ENCODE data around the gene SYS1.

DNA sequence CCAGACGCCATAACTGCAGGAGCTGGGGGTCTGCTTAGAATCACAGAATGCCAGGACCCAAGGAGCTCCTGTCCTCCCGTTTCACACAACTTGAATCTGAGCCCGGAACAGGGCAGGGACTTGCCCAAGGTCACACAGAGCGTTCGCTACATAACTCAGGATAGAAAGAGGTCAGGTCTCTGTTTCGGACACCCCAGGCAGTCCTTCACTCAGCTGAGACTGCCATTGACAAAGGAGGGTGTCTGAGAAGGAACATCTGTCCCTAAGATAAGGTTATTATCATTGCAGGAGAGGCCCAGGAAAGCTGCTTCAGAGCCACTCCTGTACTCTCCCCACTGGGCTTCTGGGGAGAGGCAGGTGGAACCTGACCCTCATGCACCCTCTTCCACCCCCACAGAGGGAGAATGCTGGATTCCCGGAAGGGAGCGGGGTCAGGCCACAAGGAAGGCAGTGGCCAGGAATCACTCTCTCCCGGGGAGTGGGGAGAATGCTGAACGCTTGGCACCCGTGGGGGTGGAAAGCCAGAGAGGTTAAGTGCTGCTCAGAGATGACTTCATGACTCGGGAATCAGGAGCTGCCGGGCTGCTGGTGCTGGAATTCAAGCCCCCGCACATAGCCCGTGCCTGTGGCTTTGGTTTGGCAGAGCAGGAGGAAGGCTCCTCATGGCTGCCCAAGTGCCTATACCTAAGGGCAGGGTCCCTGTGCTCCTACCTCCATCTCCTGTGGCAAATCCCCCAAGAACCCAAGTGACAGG lies 25.4 kb upstream of the SYS1 start:
- no peak for TF ChIP-seq POLR2AphosphoS5 (IDR thresholded peaks at IDR 0.05; ENCODE audit: low read depth)
- TF ChIP-seq, protein P1, sequence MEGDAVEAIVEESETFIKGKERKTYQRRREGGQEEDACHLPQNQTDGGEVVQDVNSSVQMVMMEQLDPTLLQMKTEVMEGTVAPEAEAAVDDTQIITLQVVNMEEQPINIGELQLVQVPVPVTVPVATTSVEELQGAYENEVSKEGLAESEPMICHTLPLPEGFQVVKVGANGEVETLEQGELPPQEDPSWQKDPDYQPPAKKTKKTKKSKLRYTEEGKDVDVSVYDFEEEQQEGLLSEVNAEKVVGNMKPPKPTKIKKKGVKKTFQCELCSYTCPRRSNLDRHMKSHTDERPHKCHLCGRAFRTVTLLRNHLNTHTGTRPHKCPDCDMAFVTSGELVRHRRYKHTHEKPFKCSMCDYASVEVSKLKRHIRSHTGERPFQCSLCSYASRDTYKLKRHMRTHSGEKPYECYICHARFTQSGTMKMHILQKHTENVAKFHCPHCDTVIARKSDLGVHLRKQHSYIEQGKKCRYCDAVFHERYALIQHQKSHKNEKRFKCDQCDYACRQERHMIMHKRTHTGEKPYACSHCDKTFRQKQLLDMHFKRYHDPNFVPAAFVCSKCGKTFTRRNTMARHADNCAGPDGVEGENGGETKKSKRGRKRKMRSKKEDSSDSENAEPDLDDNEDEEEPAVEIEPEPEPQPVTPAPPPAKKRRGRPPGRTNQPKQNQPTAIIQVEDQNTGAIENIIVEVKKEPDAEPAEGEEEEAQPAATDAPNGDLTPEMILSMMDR (IDR thresholded peaks at IDR 0.05; ENCODE audit: insufficient read depth, low read length): no peak
- no peak for TF ChIP-seq GABPA (IDR thresholded peaks at IDR 0.05; ENCODE audit: low read depth)
- TF ChIP-seq, protein P2, sequence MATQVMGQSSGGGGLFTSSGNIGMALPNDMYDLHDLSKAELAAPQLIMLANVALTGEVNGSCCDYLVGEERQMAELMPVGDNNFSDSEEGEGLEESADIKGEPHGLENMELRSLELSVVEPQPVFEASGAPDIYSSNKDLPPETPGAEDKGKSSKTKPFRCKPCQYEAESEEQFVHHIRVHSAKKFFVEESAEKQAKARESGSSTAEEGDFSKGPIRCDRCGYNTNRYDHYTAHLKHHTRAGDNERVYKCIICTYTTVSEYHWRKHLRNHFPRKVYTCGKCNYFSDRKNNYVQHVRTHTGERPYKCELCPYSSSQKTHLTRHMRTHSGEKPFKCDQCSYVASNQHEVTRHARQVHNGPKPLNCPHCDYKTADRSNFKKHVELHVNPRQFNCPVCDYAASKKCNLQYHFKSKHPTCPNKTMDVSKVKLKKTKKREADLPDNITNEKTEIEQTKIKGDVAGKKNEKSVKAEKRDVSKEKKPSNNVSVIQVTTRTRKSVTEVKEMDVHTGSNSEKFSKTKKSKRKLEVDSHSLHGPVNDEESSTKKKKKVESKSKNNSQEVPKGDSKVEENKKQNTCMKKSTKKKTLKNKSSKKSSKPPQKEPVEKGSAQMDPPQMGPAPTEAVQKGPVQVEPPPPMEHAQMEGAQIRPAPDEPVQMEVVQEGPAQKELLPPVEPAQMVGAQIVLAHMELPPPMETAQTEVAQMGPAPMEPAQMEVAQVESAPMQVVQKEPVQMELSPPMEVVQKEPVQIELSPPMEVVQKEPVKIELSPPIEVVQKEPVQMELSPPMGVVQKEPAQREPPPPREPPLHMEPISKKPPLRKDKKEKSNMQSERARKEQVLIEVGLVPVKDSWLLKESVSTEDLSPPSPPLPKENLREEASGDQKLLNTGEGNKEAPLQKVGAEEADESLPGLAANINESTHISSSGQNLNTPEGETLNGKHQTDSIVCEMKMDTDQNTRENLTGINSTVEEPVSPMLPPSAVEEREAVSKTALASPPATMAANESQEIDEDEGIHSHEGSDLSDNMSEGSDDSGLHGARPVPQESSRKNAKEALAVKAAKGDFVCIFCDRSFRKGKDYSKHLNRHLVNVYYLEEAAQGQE (IDR thresholded peaks at IDR 0.05; ENCODE audit: insufficient replicate concordance, low read depth): no peak
